ENCODE measurements around the gene RTF2. TPM values are rescaled to one million over a fixed set of nuclear protein-coding genes. Genes with fewer than 3 reads are reported as not detected.

The RTF2 gene
- total RNA-seq, 1 donor from 2014 or later, result 78.7 TPM

Other genes starting within 250 kb of the RTF2 start
- not detected for gene MC3R, start 219.9 kb upstream of the RTF2 start, total RNA-seq
- gene FAM210B, start 109.7 kb upstream of the RTF2 start, total RNA-seq, result 61.3 TPM
- 6.0 TPM for gene AURKA, start 76.4 kb upstream of the RTF2 start, total RNA-seq
- 16.8 TPM for gene CSTF1, start 76.0 kb upstream of the RTF2 start, total RNA-seq
- 0.40 TPM for gene CASS4, start 56.4 kb upstream of the RTF2 start, total RNA-seq
- not detected for gene FAM209A, start 56.1 kb downstream of the RTF2 start, total RNA-seq
- 0.35 TPM for gene FAM209B, start 64.6 kb downstream of the RTF2 start, total RNA-seq
- 0.16 TPM for gene TFAP2C, start 160.7 kb downstream of the RTF2 start, total RNA-seq

All from Right ventricle myocardium superior (tissue), 1 donor.